Natural killer cell (primary cell): ENCODE data around the gene WNK1. TPM values are rescaled to one million over a fixed set of nuclear protein-coding genes. Genes with fewer than 3 reads are reported as not detected.
A peak's percentile ranks its signal among the peaks of the same experiment; 100 is the strongest.

Experiments used
- ATAC-seq, 3 donors: fragments of 150-1000 bp in 2 of 3; fragments of 200-7000 bp in 1 of 3; cut with Tn5 transposase; 1 replicate in 1 of 3; 2 replicates in 2 of 3; pipeline ENCODE4 v1.10.0; 2021; ENCODE audit warnings: mild to moderate bottlenecking in 2 of 3, moderate library complexity in 2 of 3
- DNase-seq, 2 donors: peaks; one replicate each; pipeline versions ENCODE4 v3.0.0 to v3.0.0-alpha.2; 2013 to 2021; ENCODE audit warnings: mixed read lengths in 1 of 2
- H3K27ac ChIP-seq: one replicate; pipeline ENCODE4 v1.5.1; 2013; ENCODE audit warnings: mild to moderate bottlenecking, low read length
- H3K27me3 ChIP-seq: one replicate; pipeline ENCODE4 v1.6.1; 2013; ENCODE audit warnings: low read length; ENCODE audit not compliant: control insufficient read depth, insufficient read depth
- H3K36me3 ChIP-seq: one replicate; pipeline ENCODE4 v1.6.1; 2013; ENCODE audit warnings: low read length; ENCODE audit not compliant: control insufficient read depth, insufficient read depth
- H3K4me1 ChIP-seq: one replicate; pipeline ENCODE4 v1.6.1; 2013; ENCODE audit warnings: low read length; ENCODE audit not compliant: control insufficient read depth, insufficient read depth
- H3K4me3 ChIP-seq: one replicate; pipeline ENCODE4 v1.5.1; 2013; ENCODE audit warnings: low read length
- H3K9me3 ChIP-seq: one replicate; pipeline ENCODE4 v1.6.1; 2013; ENCODE audit warnings: low read length; ENCODE audit not compliant: control insufficient read depth, insufficient read depth
- H3K27ac Mint-ChIP-seq, 2 donors: one replicate each; pipeline ENCODE4 v1.8.0; 2022; ENCODE audit warnings: mild to moderate bottlenecking in 2 of 2, mixed read lengths in 2 of 2, moderate library complexity in 1 of 2
- H3K27me3 Mint-ChIP-seq, 2 donors: one replicate each; pipeline ENCODE4 v1.8.0; 2022; ENCODE audit warnings: low read depth in 2 of 2, mixed read lengths in 2 of 2
- H3K36me3 Mint-ChIP-seq: one replicate; pipeline ENCODE4 v1.8.0; 2022; ENCODE audit warnings: mixed read lengths
- H3K4me1 Mint-ChIP-seq, 2 donors: one replicate each; pipeline ENCODE4 v1.8.0; 2022; ENCODE audit warnings: mixed read lengths in 2 of 2
- H3K4me3 Mint-ChIP-seq: one replicate; pipeline ENCODE4 v1.8.0; 2022; ENCODE audit warnings: mild to moderate bottlenecking, moderate library complexity, mixed read lengths
- H3K9me3 Mint-ChIP-seq, 2 donors: one replicate each; pipeline ENCODE4 v1.8.0; 2022; ENCODE audit warnings: mixed read lengths in 2 of 2
- CTCF ChIP-seq: fragments of 200-600 bp; IDR thresholded peaks from one replicate; pipeline ENCODE4 v1.8.0; 2022; ENCODE audit warnings: antibody characterized with exemption
- WGBS: methylation state at CpG from one replicate; pipeline ENCODE4 v1.1.7; 2013; ENCODE audit warnings: missing lambda C conversion rate; ENCODE audit not compliant: insufficient coverage; 5-methylcytosine and 5-hydroxymethylcytosine counted together
- intact Hi-C: fragments of 100-400 bp; cut with micrococcal nuclease; formaldehyde crosslinking; loops from one replicate; pipeline ENCODE4 v1.14.2; 2022
- total RNA-seq, 4 donors: library from RNA; stranded (reverse); fragments of 120-200 nt in 1 of 4; gene quantifications; one replicate each; pipeline versions ENCODE4 v1.2.3 to v1.2.4, GENCODE V29; 2013 to 2022

Gene WNK1
- total RNA-seq, 3 donors from 2014 or later (not counting 1 experiment from before 2014, with no cell fraction given) = 177 to 203 (median 192) TPM

GRCh38 chr12:835754-836518 is 83.6 kb downstream of the WNK1 start:
- ATAC-seq (no peak), DNase-seq (no peak)
- Mint-ChIP-seq H3K4me3 (no peak overlapping the region), H3K9me3 (no peaks in the 10 kb centered on the region), H3K27me3 (no peaks in the 10 kb centered on the region), H3K36me3 (peaks cover 9% of the 10 kb centered on the region), H3K27ac (peak overlapping the region in 1 of 2 donors; percentile 10), H3K4me1 (peaks cover 17 to 39% of the 10 kb centered on the region in 2 donors)
- H3K27ac ChIP-seq = no peak overlapping the region
- peaks cover 26% of the 10 kb centered on the region for H3K36me3 ChIP-seq
- no peaks in the 10 kb centered on the region for H3K9me3 ChIP-seq
- no peaks in the 10 kb centered on the region for H3K27me3 ChIP-seq
- H3K4me1 ChIP-seq = no peaks in the 10 kb centered on the region
- intact Hi-C loops = no loop called here
- no peak overlapping the region for H3K4me3 ChIP-seq
- WGBS = 100% methylated on average over 1 of the region's 3 CpGs
- TF ChIP-seq CTCF = no peak

GRCh38 chr12:836952-837351 is 84.6 kb downstream of the WNK1 start:
- intact Hi-C loops = no loop called here
- Mint-ChIP-seq H3K4me3 (no peak overlapping the region), H3K36me3 (peaks cover 9% of the 10 kb centered on the region)

GRCh38 chr12:837548-837947 is 85.2 kb downstream of the WNK1 start:
- Mint-ChIP-seq H3K27ac (no peak overlapping the region), H3K4me1 (peaks cover 17 to 50% of the 10 kb centered on the region in 2 donors), H3K27me3 (no peaks in the 10 kb centered on the region), H3K36me3 (peaks cover 8% of the 10 kb centered on the region), H3K9me3 (no peaks in the 10 kb centered on the region), H3K4me3 (no peak overlapping the region)
- TF ChIP-seq CTCF = no peak
- no peak for ATAC-seq
- WGBS = 97% methylated on average over 2 of the region's 2 CpGs
- Histone ChIP-seq H3K36me3 (peaks cover 21% of the 10 kb centered on the region), H3K4me1 (no peaks in the 10 kb centered on the region), H3K9me3 (no peaks in the 10 kb centered on the region), H3K27me3 (no peaks in the 10 kb centered on the region), H3K4me3 (no peak overlapping the region), H3K27ac (no peak overlapping the region)
- no peak for DNase-seq
- intact Hi-C loops = no loop called here

More at GRCh38 chr12:836952-837351, 84.6 kb downstream of the WNK1 start:
- Mint-ChIP-seq H3K27ac (no peak overlapping the region), H3K9me3 (no peaks in the 10 kb centered on the region), H3K27me3 (no peaks in the 10 kb centered on the region), H3K4me1 (peaks cover 17 to 49% of the 10 kb centered on the region in 2 donors)
- TF ChIP-seq CTCF = no peak
- 97% methylated on average over 6 of the region's 6 CpGs for WGBS
- H3K4me3 ChIP-seq = no peak overlapping the region
- H3K27ac ChIP-seq = no peak overlapping the region
- no peaks in the 10 kb centered on the region for H3K4me1 ChIP-seq
- ATAC-seq (no peak), DNase-seq (no peak)
- H3K36me3 ChIP-seq = peaks cover 22% of the 10 kb centered on the region
- no peaks in the 10 kb centered on the region for H3K9me3 ChIP-seq
- no peaks in the 10 kb centered on the region for H3K27me3 ChIP-seq

- no peak overlapping the region for H3K27ac Mint-ChIP-seq
- no peaks in the 10 kb centered on the region for H3K36me3 Mint-ChIP-seq
- TF ChIP-seq CTCF = no peak
- no peak for DNase-seq
- no peaks in the 10 kb centered on the region for H3K9me3 Mint-ChIP-seq
- Histone ChIP-seq H3K4me3 (no peak overlapping the region), H3K9me3 (no peaks in the 10 kb centered on the region), H3K4me1 (peaks cover 3% of the 10 kb centered on the region), H3K36me3 (peaks cover 14% of the 10 kb centered on the region), H3K27ac (no peak overlapping the region), H3K27me3 (no peaks in the 10 kb centered on the region)
- H3K4me1 Mint-ChIP-seq = peaks cover 23 to 44% of the 10 kb centered on the region in 2 donors
- H3K4me3 Mint-ChIP-seq = no peak overlapping the region
- H3K27me3 Mint-ChIP-seq = no peaks in the 10 kb centered on the region
- intact Hi-C loops = no loop called here
- no peak for ATAC-seq
Observed at GRCh38 chr12:843609-844008, 91.2 kb downstream of the WNK1 start.
